Measurements from ENCODE around the gene CLCA4. TPM values are rescaled to one million over a fixed set of nuclear protein-coding genes. Genes with fewer than 3 reads are reported as not detected.

The CLCA4 gene
- total and polyA plus RNA-seq, 2 of the 4 experiments (the other 2 are of a cell fraction) = not detected

GRCh38 chr1:86616433-86616832 is 69.6 kb downstream of the CLCA4 start:
- no peak overlapping the region for H3K4me2 ChIP-seq (ENCODE audit: low read depth, low read length)
- TF ChIP-seq RCOR1 (IDR thresholded peaks at IDR 0.05; ENCODE audit: insufficient replicate concordance, low read length) (no peak), BHLHE40 (IDR thresholded peaks at IDR 0.05; ENCODE audit: low read depth, low read length) (no peak), POLR2A (IDR thresholded peaks at IDR 0.05; ENCODE audit: low read depth, low read length) (no peak), MAFK (IDR thresholded peaks at IDR 0.05; ENCODE audit: low read depth, low read length) (no peak), RAD21 (IDR thresholded peaks at IDR 0.05; ENCODE audit: low read length) (no peak), MXI1 (IDR thresholded peaks at IDR 0.05; ENCODE audit: borderline replicate concordance, low read depth, low read length) (no peak), NFE2L2 (IDR thresholded peaks at IDR 0.05; ENCODE audit: low read depth, low read length) (no peak)
- no peak overlapping the region for H2BK15ac ChIP-seq (ENCODE audit: low read depth, low read length)
- H2AFZ ChIP-seq (replicated peaks; ENCODE audit: low read length, poor library complexity) = no peak overlapping the region
- H2BK20ac ChIP-seq (ENCODE audit: low read depth, low read length) = no peak overlapping the region
- no peak overlapping the region for H2AK9ac ChIP-seq (replicated peaks; ENCODE audit: low read depth, low read length, poor library complexity)
- H4K5ac ChIP-seq (ENCODE audit: low read depth, low read length) = no peak overlapping the region
- H4K91ac ChIP-seq (ENCODE audit: insufficient read depth, low read depth, low read length) = no peak overlapping the region
- no CpG with 5 or more reads among the region's 1 CpG for WGBS, 2 experiments (ENCODE audit: extremely low coverage in 2 of 2, insufficient read length in 1 of 2)
- no peak overlapping the region for H3K4ac ChIP-seq (ENCODE audit: low read depth, low read length)
- BruUV-seq (replicated peaks) = no TSS peak
- no peak overlapping the region for H2BK120ac ChIP-seq (ENCODE audit: low read depth, low read length)
- ChIA-PET CTCF (no interaction called here), POLR2A (ENCODE audit: unreplicated experiment) (no interaction called here)
- no peak overlapping the region for H3K27ac ChIP-seq (ENCODE audit: insufficient read depth, low read length)
- H2BK5ac ChIP-seq (ENCODE audit: low read depth, low read length, poor library complexity, severe bottlenecking) = no peak overlapping the region
- intact Hi-C loops (cut with micrococcal nuclease) = no loop called here
- in situ Hi-C loops (cut with MboI; ENCODE audit: low sequenced_read_pairs) = no loop called here
- no peaks in the 10 kb centered on the region for H4K20me1 ChIP-seq (ENCODE audit: insufficient read depth, low read length)
- no peaks in the 10 kb centered on the region for H3K4me1 ChIP-seq (ENCODE audit: control insufficient read depth, insufficient read depth, low read length)
- no peaks in the 10 kb centered on the region for H3K79me1 ChIP-seq (ENCODE audit: low read depth in 1 of 2, low read length in 2 of 2)
- H3K9me3 ChIP-seq (ENCODE audit: control insufficient read depth, insufficient read depth, low read length) = no peaks in the 10 kb centered on the region
- peaks cover 3% of the 10 kb centered on the region; the same call in 1 of the 2 replicates for H3K27me3 ChIP-seq (ENCODE audit: control insufficient read depth, insufficient read depth, low read length)
- no peak overlapping the region for H3K9ac ChIP-seq (ENCODE audit: low read depth, low read length)
- dilution Hi-C loops (cut with HindIII; ENCODE audit: low sequenced_read_pairs, unreplicated experiment) = no loop called here
- no peak overlapping the region for H3K56ac ChIP-seq (ENCODE audit: extremely low read depth, insufficient read depth, low read length)
- H3K9me1 ChIP-seq (ENCODE audit: insufficient read depth, low read length) = no peaks in the 10 kb centered on the region
- no peak overlapping the region for H3K23ac ChIP-seq (ENCODE audit: low read depth, low read length)
- no peak overlapping the region for H4K8ac ChIP-seq (ENCODE audit: low read depth in 2 of 2, low read length in 2 of 2)
- H3K14ac ChIP-seq (replicated peaks; ENCODE audit: low read depth, low read length) = no peak overlapping the region
- no peaks in the 10 kb centered on the region for H3K36me3 ChIP-seq (ENCODE audit: control insufficient read depth, insufficient read depth, low read length)
- no peak overlapping the region for H2AK5ac ChIP-seq (ENCODE audit: low read depth, low read length)
- no peak overlapping the region for H3K4me3 ChIP-seq (ENCODE audit: insufficient read depth, low read depth, low read length)
- ATAC-seq (ENCODE audit: low read depth) (no peak), DNase-seq (no peak)
- H3K18ac ChIP-seq (ENCODE audit: low read depth, low read length) = no peak overlapping the region
